ENCODE results near the gene ZNF26.

The ZNF26 gene

GRCh38 chr12:132942611-132943010, 43.6 kb upstream of the ZNF26 start:
- TF ChIP-seq FOXP2 (optimal IDR thresholded peaks at IDR 0.05; ENCODE audit: borderline replicate concordance, extremely low read depth, extremely low read length, insufficient read depth) (no peak), POLR2AphosphoS5 (IDR thresholded peaks at IDR 0.05; ENCODE audit: low read depth, low read length) (no peak), SIN3A (IDR thresholded peaks at IDR 0.05; ENCODE audit: borderline replicate concordance, insufficient read depth, low read length) (no peak), TAF1 (IDR thresholded peaks at IDR 0.05; ENCODE audit: borderline replicate concordance, insufficient read depth, low read length) (no peak), REST (IDR thresholded peaks at IDR 0.05; ENCODE audit: insufficient read depth in 1 of 2, low read depth in 2 of 2, low read length in 2 of 2) (no peak)

- TF ChIP-seq FOXP2 (optimal IDR thresholded peaks at IDR 0.05; ENCODE audit: borderline replicate concordance, extremely low read depth, extremely low read length, insufficient read depth): no peak
- no peak for TF ChIP-seq REST (IDR thresholded peaks at IDR 0.05; ENCODE audit: insufficient read depth in 1 of 2, low read depth in 2 of 2, low read length in 2 of 2)
- no peak for TF ChIP-seq POLR2AphosphoS5 (IDR thresholded peaks at IDR 0.05; ENCODE audit: low read depth, low read length)
- TF ChIP-seq TAF1 (IDR thresholded peaks at IDR 0.05; ENCODE audit: borderline replicate concordance, insufficient read depth, low read length): no peak
- no peak for TF ChIP-seq SIN3A (IDR thresholded peaks at IDR 0.05; ENCODE audit: borderline replicate concordance, insufficient read depth, low read length)
Observed at GRCh38 chr12:132945806-132946205, 40.4 kb upstream of the ZNF26 start.

GRCh38 chr12:132946246-132946820, 39.8 kb upstream of the ZNF26 start:
- TF ChIP-seq POLR2AphosphoS5 (IDR thresholded peaks at IDR 0.05; ENCODE audit: low read depth, low read length): no peak
- TF ChIP-seq REST (IDR thresholded peaks at IDR 0.05; ENCODE audit: insufficient read depth in 1 of 2, low read depth in 2 of 2, low read length in 2 of 2): no peak
- no peak for TF ChIP-seq SIN3A (IDR thresholded peaks at IDR 0.05; ENCODE audit: borderline replicate concordance, insufficient read depth, low read length)
- TF ChIP-seq TAF1 (IDR thresholded peaks at IDR 0.05; ENCODE audit: borderline replicate concordance, insufficient read depth, low read length): no peak
- no peak for TF ChIP-seq FOXP2 (optimal IDR thresholded peaks at IDR 0.05; ENCODE audit: borderline replicate concordance, extremely low read depth, extremely low read length, insufficient read depth)

GRCh38 chr12:132948146-132949066, 37.8 kb upstream of the ZNF26 start:
- TF ChIP-seq SIN3A (IDR thresholded peaks at IDR 0.05; ENCODE audit: borderline replicate concordance, insufficient read depth, low read length): no peak
- no peak for TF ChIP-seq REST (IDR thresholded peaks at IDR 0.05; ENCODE audit: insufficient read depth in 1 of 2, low read depth in 2 of 2, low read length in 2 of 2)
- TF ChIP-seq TAF1 (IDR thresholded peaks at IDR 0.05; ENCODE audit: borderline replicate concordance, insufficient read depth, low read length): no peak
- TF ChIP-seq POLR2AphosphoS5 (IDR thresholded peaks at IDR 0.05; ENCODE audit: low read depth, low read length): no peak
- no peak for TF ChIP-seq FOXP2 (optimal IDR thresholded peaks at IDR 0.05; ENCODE audit: borderline replicate concordance, extremely low read depth, extremely low read length, insufficient read depth)
